Jurkat, Clone E6-1 (cell line): Measurements from ENCODE around the gene KCTD16. TPM values are rescaled to one million over a fixed set of nuclear protein-coding genes. Genes with fewer than 3 reads are reported as not detected.

Experiments
- DNase-seq: peaks from one replicate; pipeline ENCODE4 v3.0.0-alpha.2; 2011; ENCODE audit warnings: low read depth, low spot score
- H3K4me3 ChIP-seq: 2 replicates; pipeline ENCODE4 v1.5.1; 2011; ENCODE audit warnings: mild to moderate bottlenecking, low read length, control low read depth, moderate library complexity
- polyA plus RNA-seq: library from polyadenylated mRNA; unstranded; fragments of >200 nt; gene quantifications from one replicate; pipeline ENCODE4 v1.2.1, GENCODE V29; 2012; ENCODE audit warnings: missing spikeins; ENCODE audit not compliant: insufficient read length, insufficient read depth

The KCTD16 gene
- polyA plus RNA-seq: not detected

GRCh38 chr5:144170276-144171024 lies at the start of gene KCTD16, which contains the start of gene YIPF5:
Gene KCTD16, plus strand, starts transcription at chr5:144170873.
Gene YIPF5, minus strand, starts transcription at chr5:144170659. Its CDS starts 704 bp downstream, at chr5:144169955.
- DNase-seq: peak; percentile 96
- peak within 1 kb of the TSS; percentile 74 for H3K4me3 ChIP-seq

GRCh38 chr5:144121577-144121976 lies 49.1 kb upstream of the KCTD16 start:
- H3K4me3 ChIP-seq: no peak overlapping the region
- no peak for DNase-seq

GRCh38 chr5:144122081-144122480 lies 48.6 kb upstream of the KCTD16 start:
- DNase-seq: no peak
- no peak overlapping the region for H3K4me3 ChIP-seq

GRCh38 chr5:144122641-144123040 lies 48.0 kb upstream of the KCTD16 start:
- DNase-seq: no peak
- no peak overlapping the region for H3K4me3 ChIP-seq

- DNase-seq: no peak
- H3K4me3 ChIP-seq: no peak overlapping the region
Observed at GRCh38 chr5:144125163-144125726, 45.4 kb upstream of the KCTD16 start.

- no peak overlapping the region for H3K4me3 ChIP-seq
- DNase-seq: no peak
Observed at GRCh38 chr5:144126707-144127106, 44.0 kb upstream of the KCTD16 start.

- no peak overlapping the region for H3K4me3 ChIP-seq
- DNase-seq: no peak
Observed at GRCh38 chr5:144128844-144129243, 41.8 kb upstream of the KCTD16 start.

GRCh38 chr5:144130306-144130705 lies 40.4 kb upstream of the KCTD16 start:
- no peak overlapping the region for H3K4me3 ChIP-seq
- DNase-seq: no peak

GRCh38 chr5:144131261-144131660 lies 39.4 kb upstream of the KCTD16 start:
- H3K4me3 ChIP-seq: no peak overlapping the region
- no peak for DNase-seq

- no peak for DNase-seq
- H3K4me3 ChIP-seq: no peak overlapping the region
Observed at GRCh38 chr5:144133050-144133633, 37.5 kb upstream of the KCTD16 start.

GRCh38 chr5:144134194-144134826 lies 36.4 kb upstream of the KCTD16 start:
- DNase-seq: no peak
- H3K4me3 ChIP-seq: no peak overlapping the region

- no peak for DNase-seq
- H3K4me3 ChIP-seq: no peak overlapping the region
Observed at GRCh38 chr5:144135113-144135762, 35.4 kb upstream of the KCTD16 start.

- no peak for DNase-seq
Observed at GRCh38 chr5:144139586-144139985, 31.1 kb upstream of the KCTD16 start.

GRCh38 chr5:144141585-144141984 lies 29.1 kb upstream of the KCTD16 start:
- no peak for DNase-seq
- H3K4me3 ChIP-seq: no peak overlapping the region

More at GRCh38 chr5:144139586-144139985, 31.1 kb upstream of the KCTD16 start:
- no peak overlapping the region for H3K4me3 ChIP-seq

GRCh38 chr5:144142139-144142823 lies 28.4 kb upstream of the KCTD16 start:
- DNase-seq: peak; percentile 26
- no peak overlapping the region for H3K4me3 ChIP-seq

GRCh38 chr5:144142824-144143162 lies 27.9 kb upstream of the KCTD16 start:
- H3K4me3 ChIP-seq: no peak overlapping the region
- no peak for DNase-seq

- H3K4me3 ChIP-seq: no peak overlapping the region
- no peak for DNase-seq
Observed at GRCh38 chr5:144143625-144144024, 27.0 kb upstream of the KCTD16 start.

- DNase-seq: no peak
- no peak overlapping the region for H3K4me3 ChIP-seq
Observed at GRCh38 chr5:144144956-144145751, 25.5 kb upstream of the KCTD16 start.
